ENCODE data around the gene CCNB1IP1.
"Not testable (repeated sequence)": the region's sequence is repeated elsewhere in the genome, so short reads cannot be mapped to it uniquely, and the experiment has no call there.

CCNB1IP1 gene

GRCh38 chr14:20264361-20264760, 68.7 kb downstream of the CCNB1IP1 start:
- H3K27me3 ChIP-seq (replicated peaks in 2 of 5; ENCODE audit: control insufficient read depth in 4 of 5, insufficient read depth in 5 of 5, low read length in 4 of 5); DNase-seq; H3K9me3 ChIP-seq (ENCODE audit: control extremely low read depth in 1 of 5, control insufficient read depth in 4 of 5, insufficient read depth in 2 of 5, low read depth in 1 of 5, low read length in 4 of 5); H3K4me3 ChIP-seq (ENCODE audit: control insufficient read depth in 1 of 7, extremely low read depth in 1 of 7, insufficient read depth in 4 of 7, low read depth in 2 of 7, low read length in 6 of 7); CTCF ChIA-PET; H3K4me1 ChIP-seq (ENCODE audit: control extremely low read depth in 1 of 4, control insufficient read depth in 4 of 4, insufficient read depth in 4 of 4, low read length in 3 of 4); POLR2A ChIA-PET; H3K27ac ChIP-seq (ENCODE audit: insufficient read depth in 1 of 2, low read depth in 1 of 2, low read length in 2 of 2, poor library complexity in 1 of 2, severe bottlenecking in 2 of 2); H3K36me3 ChIP-seq (ENCODE audit: control insufficient read depth in 4 of 4, insufficient read depth in 4 of 4, low read length in 3 of 4): not testable (repeated sequence)
- WGBS (ENCODE audit: insufficient coverage), result 100% methylated on average over 1 of the region's 5 CpGs

- Histone ChIP-seq H3K36me3 (ENCODE audit: control insufficient read depth in 4 of 4, insufficient read depth in 4 of 4, low read length in 3 of 4) (no peaks in the 10 kb centered on the region), H3K4me1 (ENCODE audit: control extremely low read depth in 1 of 4, control insufficient read depth in 4 of 4, insufficient read depth in 4 of 4, low read length in 3 of 4) (no peaks in the 10 kb centered on the region), H3K27me3 (replicated peaks in 2 of 5; ENCODE audit: control insufficient read depth in 4 of 5, insufficient read depth in 5 of 5, low read length in 4 of 5) (no peaks in the 10 kb centered on the region), H3K9me3 (ENCODE audit: control extremely low read depth in 1 of 5, control insufficient read depth in 4 of 5, insufficient read depth in 2 of 5, low read depth in 1 of 5, low read length in 4 of 5) (no peaks in the 10 kb centered on the region), H3K4me3 (ENCODE audit: control insufficient read depth in 1 of 7, extremely low read depth in 1 of 7, insufficient read depth in 4 of 7, low read depth in 2 of 7, low read length in 6 of 7) (no peak overlapping the region), H3K27ac (ENCODE audit: insufficient read depth in 1 of 2, low read depth in 1 of 2, low read length in 2 of 2, poor library complexity in 1 of 2, severe bottlenecking in 2 of 2) (no peak overlapping the region)
- DNase-seq, result no peak
- ChIA-PET CTCF (no interaction called here), POLR2A (no interaction called here)
- WGBS (ENCODE audit: insufficient coverage), result 100% methylated on average over 1 of the region's 3 CpGs
Measured at GRCh38 chr14:20262642-20263128, 70.4 kb downstream of the CCNB1IP1 start.

Data from common myeloid progenitor, CD34-positive (primary cell).